Esophagus squamous epithelium (tissue), 5 donors: ENCODE results near the gene DNAJA3. TPM values are rescaled to one million over a fixed set of nuclear protein-coding genes. Genes with fewer than 3 reads are reported as not detected.

ENCODE experiments used
- DNase-seq: peaks from one replicate; lab custom pipeline; 2025; lab: John Stamatoyannopoulos, UW
- H3K27ac ChIP-seq, 4 donors: fragments of 200-600 bp; sonication (generic); one replicate each; pipeline ENCODE4 v1.5.1; 2016 to 2019; ENCODE audit warnings: mild to moderate bottlenecking in 1 of 4
- H3K27me3 ChIP-seq, 4 donors: fragments of 200-600 bp; sonication (generic); 1 replicate in 3 of 4; 2 replicates in 1 of 4; pipeline versions ENCODE4 v1.5.1 to v1.6.0; 2017 to 2021; ENCODE audit warnings: antibody characterized with exemption in 1 of 4
- H3K36me3 ChIP-seq, 3 donors: fragments of 200-600 bp; sonication (generic); one replicate each; pipeline ENCODE4 v1.5.1; 2016 to 2019
- H3K4me1 ChIP-seq, 3 donors: fragments of 200-600 bp; sonication (generic); one replicate each; pipeline ENCODE4 v1.5.1; 2017 to 2019
- H3K4me3 ChIP-seq, 4 donors: fragments of 200-600 bp; sonication (generic); 1 replicate in 3 of 4; 2 replicates in 1 of 4; pipeline ENCODE4 v1.5.1; 2016 to 2019; ENCODE audit warnings: mild to moderate bottlenecking in 2 of 4, moderate library complexity in 1 of 4
- H3K9me3 ChIP-seq, 3 donors: fragments of 200-600 bp; sonication (generic); one replicate each; pipeline ENCODE4 v1.5.1; 2016 to 2019
- CTCF ChIP-seq, 6 experiments: fragments of 450-650 bp in 4 of 6; fragments of 200-600 bp in 2 of 6; sonication (generic) in 2 of 6; IDR thresholded peaks; one replicate each; pipeline ENCODE4 v1.5.1; 2016 to 2019; ENCODE audit warnings: antibody characterized with exemption in 6 of 6, mild to moderate bottlenecking in 4 of 6, moderate library complexity in 4 of 6
- POLR2A ChIP-seq, 4 donors: fragments of 450-650 bp; IDR thresholded peaks; one replicate each; pipeline ENCODE4 v1.6.1; 2017; ENCODE audit warnings: antibody characterized with exemption in 4 of 4, mild to moderate bottlenecking in 4 of 4, moderate library complexity in 3 of 4
- WGBS, 2 donors: methylation state at CpG; one replicate each; pipeline ENCODE4 v1.1.5; 2018; 5-methylcytosine and 5-hydroxymethylcytosine counted together
- intact Hi-C: fragments of 100-400 bp; cut with DNase I; formaldehyde crosslinking; loops from one replicate; pipeline ENCODE4 v1.15.0; 2022
- total RNA-seq, 4 donors: library from RNA; depleted of rRNA; stranded (reverse); fragments of >200 nt; gene quantifications; one replicate each; pipeline ENCODE4 v1.1.0, GENCODE V29; 2016
- donor health status: DM: yes; HTN: yes; CAD: no.

Gene DNAJA3
- total RNA-seq, 4 donors from 2014 or later, result 45.2 to 59.1 (median 49.1) TPM

- peak overlapping the region in 1 of 4 donors; percentile 52 for H3K27ac ChIP-seq
- TF ChIP-seq POLR2A (IDR thresholded peaks at IDR 0.05) (no peak), CTCF (IDR thresholded peaks at IDR 0.05) (no peak)
- DNase-seq, result no peak
- H3K27me3 ChIP-seq, result no peaks in the 10 kb centered on the region
- peaks cover 0 to 95% (median 6%) of the 10 kb centered on the region in 3 donors for H3K36me3 ChIP-seq
- H3K4me3 ChIP-seq, result no peak overlapping the region
- H3K4me1 ChIP-seq, result no peaks in the 10 kb centered on the region
- 74 to 91% methylated on average over 12 to 17 of the region's 32 CpGs for WGBS, 2 donors
- H3K9me3 ChIP-seq, result no peaks in the 10 kb centered on the region
- intact Hi-C loops, result no loop called here
Measured at GRCh38 chr16:4465977-4466779, 40.5 kb downstream of the DNAJA3 start.

- Histone ChIP-seq H3K27ac (no peak overlapping the region), H3K4me1 (peaks cover 0 to under 1% (median 0%) of the 10 kb centered on the region in 3 donors), H3K4me3 (no peak overlapping the region), H3K27me3 (no peaks in the 10 kb centered on the region), H3K36me3 (peaks cover 0 to 80% (median 6%) of the 10 kb centered on the region in 3 donors), H3K9me3 (no peaks in the 10 kb centered on the region)
- intact Hi-C loops, result no loop called here
- TF ChIP-seq POLR2A (IDR thresholded peaks at IDR 0.05) (no peak), CTCF (IDR thresholded peaks at IDR 0.05) (no peak)
- DNase-seq, result no peak
- 92% methylated on average over 11 to 12 of the region's 16 CpGs for WGBS, 2 donors
Measured at GRCh38 chr16:4467916-4468315, 42.2 kb downstream of the DNAJA3 start.

- no peak overlapping the region for H3K4me3 ChIP-seq
- H3K27ac ChIP-seq, result no peak overlapping the region
- WGBS, 2 donors, result 55 to 84% methylated on average over 8 to 10 of the region's 10 CpGs
- H3K27me3 ChIP-seq, result no peaks in the 10 kb centered on the region
- no peaks in the 10 kb centered on the region for H3K9me3 ChIP-seq
- TF ChIP-seq POLR2A (IDR thresholded peaks at IDR 0.05) (no peak), CTCF (IDR thresholded peaks at IDR 0.05) (no peak)
- H3K36me3 ChIP-seq, result peaks cover 0 to 70% (median 6%) of the 10 kb centered on the region in 3 donors
- DNase-seq, result no peak
- peaks cover 4 to 11% (median 5%) of the 10 kb centered on the region in 3 donors for H3K4me1 ChIP-seq
- intact Hi-C loops, result no loop called here
Measured at GRCh38 chr16:4468972-4469371, 43.3 kb downstream of the DNAJA3 start.

- H3K4me3 ChIP-seq, result no peak overlapping the region
- no peak for TF ChIP-seq CTCF (IDR thresholded peaks at IDR 0.05)
- no peak for TF ChIP-seq POLR2A (IDR thresholded peaks at IDR 0.05)
- H3K27me3 ChIP-seq, result no peaks in the 10 kb centered on the region
- H3K36me3 ChIP-seq, result peaks cover 0 to 41% (median 6%) of the 10 kb centered on the region in 3 donors
- H3K9me3 ChIP-seq, result no peaks in the 10 kb centered on the region
- H3K27ac ChIP-seq, result no peak overlapping the region
- whole genome bisulfite sequencing, 2 donors, result 83 to 90% methylated on average over 5 of the region's 5 CpGs
- H3K4me1 ChIP-seq, result peaks cover 5 to 36% (median 16%) of the 10 kb centered on the region in 3 donors
- DNase-seq, result no peak
- intact Hi-C loops, result no loop called here
Measured at GRCh38 chr16:4471869-4472268, 46.2 kb downstream of the DNAJA3 start.

- intact Hi-C loops, result no loop called here
- H3K27me3 ChIP-seq, result no peaks in the 10 kb centered on the region
- peaks cover 0 to 30% (median 6%) of the 10 kb centered on the region in 3 donors for H3K36me3 ChIP-seq
- H3K27ac ChIP-seq, result no peak overlapping the region
- no peak overlapping the region for H3K4me3 ChIP-seq
- no peaks in the 10 kb centered on the region for H3K9me3 ChIP-seq
- 52 to 56% methylated on average over 4 of the region's 4 CpGs for WGBS, 2 donors
- TF ChIP-seq POLR2A (IDR thresholded peaks at IDR 0.05) (no peak), CTCF (IDR thresholded peaks at IDR 0.05) (no peak)
- DNase-seq, result no peak
- H3K4me1 ChIP-seq, result peaks cover 9 to 47% (median 24%) of the 10 kb centered on the region in 3 donors
Measured at GRCh38 chr16:4472880-4473279, 47.2 kb downstream of the DNAJA3 start.
